ENCODE measurements around the gene ARHGAP21. TPM values are rescaled to one million over a fixed set of nuclear protein-coding genes. Genes with fewer than 3 reads are reported as not detected.

Gene ARHGAP21
- total RNA-seq, 4 donors from 2014 or later: 15.3 to 59.1 (median 37.1) TPM

GRCh38 chr10:24569330-24569796 is 154.3 kb downstream of the ARHGAP21 start:
- Histone ChIP-seq H3K4me1 (no peaks in the 10 kb centered on the region), H3K27ac (no peak overlapping the region), H3K36me3 (no peaks in the 10 kb centered on the region), H3K9me3 (no peaks in the 10 kb centered on the region), H3K27me3 (peaks cover 0 to 8% (median 0%) of the 10 kb centered on the region in 4 donors), H3K4me3 (no peak overlapping the region)
- WGBS, 2 donors: 90 to 93% methylated on average over 6 to 10 of the region's 13 CpGs
- TF ChIP-seq, protein P1, sequence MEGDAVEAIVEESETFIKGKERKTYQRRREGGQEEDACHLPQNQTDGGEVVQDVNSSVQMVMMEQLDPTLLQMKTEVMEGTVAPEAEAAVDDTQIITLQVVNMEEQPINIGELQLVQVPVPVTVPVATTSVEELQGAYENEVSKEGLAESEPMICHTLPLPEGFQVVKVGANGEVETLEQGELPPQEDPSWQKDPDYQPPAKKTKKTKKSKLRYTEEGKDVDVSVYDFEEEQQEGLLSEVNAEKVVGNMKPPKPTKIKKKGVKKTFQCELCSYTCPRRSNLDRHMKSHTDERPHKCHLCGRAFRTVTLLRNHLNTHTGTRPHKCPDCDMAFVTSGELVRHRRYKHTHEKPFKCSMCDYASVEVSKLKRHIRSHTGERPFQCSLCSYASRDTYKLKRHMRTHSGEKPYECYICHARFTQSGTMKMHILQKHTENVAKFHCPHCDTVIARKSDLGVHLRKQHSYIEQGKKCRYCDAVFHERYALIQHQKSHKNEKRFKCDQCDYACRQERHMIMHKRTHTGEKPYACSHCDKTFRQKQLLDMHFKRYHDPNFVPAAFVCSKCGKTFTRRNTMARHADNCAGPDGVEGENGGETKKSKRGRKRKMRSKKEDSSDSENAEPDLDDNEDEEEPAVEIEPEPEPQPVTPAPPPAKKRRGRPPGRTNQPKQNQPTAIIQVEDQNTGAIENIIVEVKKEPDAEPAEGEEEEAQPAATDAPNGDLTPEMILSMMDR (IDR thresholded peaks at IDR 0.05): no peak
- TF ChIP-seq POLR2A (IDR thresholded peaks at IDR 0.05): no peak
- intact Hi-C loops (cut with DNase I): no loop called here
- no peak for DNase-seq

DNA sequence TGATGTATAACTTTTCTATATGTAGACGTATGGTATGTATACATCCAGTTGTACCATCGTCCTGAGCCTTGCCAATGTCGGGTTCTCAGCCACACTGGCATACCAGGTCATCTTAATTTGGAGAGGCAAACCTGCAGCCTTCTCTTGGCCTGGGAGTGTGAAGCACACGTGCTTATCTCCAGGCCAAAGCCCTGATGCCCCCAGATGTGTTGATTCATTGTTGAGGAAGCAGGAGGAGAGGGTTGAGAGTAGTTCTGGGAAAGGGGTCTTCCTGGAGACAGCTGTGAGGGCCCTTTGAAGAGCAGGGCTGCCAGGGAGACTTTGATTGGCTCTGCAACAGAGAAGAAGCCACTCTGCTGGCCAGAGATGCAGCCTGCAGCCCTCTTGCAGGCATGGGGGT is 155.6 kb downstream of the ARHGAP21 start:
- Histone ChIP-seq H3K9me3 (no peaks in the 10 kb centered on the region), H3K27ac (no peak overlapping the region), H3K36me3 (no peaks in the 10 kb centered on the region), H3K4me1 (no peaks in the 10 kb centered on the region), H3K27me3 (peaks cover 0 to 8% (median 0%) of the 10 kb centered on the region in 4 donors), H3K4me3 (no peak overlapping the region)
- intact Hi-C loops (cut with DNase I): no loop called here
- no peak for DNase-seq
- 57 to 77% methylated on average over 4 of the region's 4 CpGs for WGBS, 2 donors
- no peak for TF ChIP-seq POLR2A (IDR thresholded peaks at IDR 0.05)
- TF ChIP-seq, protein P1 (IDR thresholded peaks at IDR 0.05): no peak

DNA sequence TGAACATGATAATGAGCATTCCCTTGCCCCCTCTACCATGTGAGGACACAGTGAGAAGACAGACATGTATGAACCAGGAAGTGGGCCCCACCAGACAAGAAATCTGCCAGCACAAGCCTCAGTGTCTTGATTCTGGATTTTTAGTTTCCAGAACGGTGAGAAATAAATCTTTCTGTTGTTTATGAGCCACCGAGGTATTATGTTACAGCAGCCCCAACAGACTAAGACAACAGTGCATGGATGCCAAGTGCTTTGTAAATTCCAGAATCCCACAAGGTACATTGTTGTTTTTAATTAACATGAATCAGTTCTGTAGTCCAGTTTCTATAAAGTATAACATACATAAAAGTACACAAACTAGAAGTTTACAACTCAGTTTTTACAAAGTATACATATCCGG is 162.2 kb downstream of the ARHGAP21 start:
- H3K27me3 ChIP-seq: no peaks in the 10 kb centered on the region
- intact Hi-C loops (cut with DNase I): no loop called here
- TF ChIP-seq POLR2A (IDR thresholded peaks at IDR 0.05): no peak
- TF ChIP-seq, protein P1 (IDR thresholded peaks at IDR 0.05): no peak

GRCh38 chr10:24556750-24557742 is 166.6 kb downstream of the ARHGAP21 start:
- intact Hi-C loops (cut with DNase I): no loop called here
- Histone ChIP-seq H3K27ac (no peak overlapping the region), H3K4me3 (no peak overlapping the region), H3K9me3 (no peaks in the 10 kb centered on the region), H3K4me1 (peaks cover 0 to 25% (median 4%) of the 10 kb centered on the region in 3 donors), H3K27me3 (no peaks in the 10 kb centered on the region), H3K36me3 (no peaks in the 10 kb centered on the region)
- WGBS, 2 donors: 33 to 45% methylated on average over 19 to 21 of the region's 24 CpGs
- no peak for DNase-seq
- TF ChIP-seq POLR2A (IDR thresholded peaks at IDR 0.05): no peak
- TF ChIP-seq, protein P1 (IDR thresholded peaks at IDR 0.05): peak in 5 of 6 experiments; percentile 56 to 74 (median 60)

More for the DNA sequence above, 162.2 kb downstream of the ARHGAP21 start:
- Histone ChIP-seq H3K36me3 (no peaks in the 10 kb centered on the region), H3K27ac (no peak overlapping the region), H3K9me3 (no peaks in the 10 kb centered on the region), H3K4me1 (peaks cover 0 to 9% (median 3%) of the 10 kb centered on the region in 3 donors), H3K4me3 (no peak overlapping the region)
- no peak for DNase-seq
- WGBS, 2 donors: 49 to 74% methylated on average over 3 of the region's 3 CpGs

DNA sequence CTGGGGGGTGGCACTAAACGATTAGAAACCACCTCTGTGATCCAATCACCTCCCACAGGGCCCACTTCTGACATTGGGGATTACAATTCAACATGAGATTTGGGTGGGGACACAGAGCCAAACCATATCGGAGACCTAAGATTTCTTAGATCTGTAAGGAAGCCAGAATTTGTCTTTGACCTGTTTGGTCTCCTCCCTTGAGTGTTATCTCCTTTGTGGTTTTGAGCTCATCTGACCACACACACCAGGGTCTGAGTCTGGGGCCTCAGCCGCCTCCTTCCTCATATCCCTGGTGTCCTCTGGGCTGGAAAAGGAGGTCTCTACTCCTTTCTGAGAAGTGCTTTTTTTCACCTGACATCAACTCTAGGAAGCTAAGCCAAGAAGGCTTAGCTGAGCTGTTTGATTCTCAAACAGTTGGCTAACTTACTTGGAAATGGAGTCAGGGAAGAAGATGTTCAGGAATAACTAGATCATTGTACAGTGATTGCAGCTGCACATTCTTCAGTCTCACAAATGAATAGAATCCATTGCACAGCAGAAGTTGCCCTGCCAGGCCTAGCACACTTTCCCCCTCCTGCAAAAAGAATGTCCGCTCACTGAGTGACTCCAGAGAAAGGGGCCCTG is 167.4 kb downstream of the ARHGAP21 start:
- H3K27me3 ChIP-seq: no peaks in the 10 kb centered on the region
- DNase-seq: no peak
- H3K27ac ChIP-seq: no peak overlapping the region
- intact Hi-C loops (cut with DNase I): no loop called here
- WGBS, 2 donors: 53 to 61% methylated on average over 4 of the region's 4 CpGs
- H3K4me3 ChIP-seq: no peak overlapping the region
- H3K9me3 ChIP-seq: no peaks in the 10 kb centered on the region
- no peaks in the 10 kb centered on the region for H3K36me3 ChIP-seq
- TF ChIP-seq, protein P1 (IDR thresholded peaks at IDR 0.05): no peak
- TF ChIP-seq POLR2A (IDR thresholded peaks at IDR 0.05): no peak
- H3K4me1 ChIP-seq: peaks cover 0 to 33% (median 7%) of the 10 kb centered on the region in 3 donors

Data from esophagus squamous epithelium (tissue), 5 donors.